ENCODE measurements around the gene ZFHX3.

- TF ChIP-seq CTCF (conservative IDR thresholded peaks at IDR 0.05; ENCODE audit: low read depth, low read length) (no peak), EZH2 (IDR thresholded peaks at IDR 0.05; ENCODE audit: borderline replicate concordance, low read depth, low read length, poor library complexity, severe bottlenecking) (no peak)
Measured at GRCh38 chr16:72958522-72959076, 89.3 kb downstream of the ZFHX3 start.

All from A673 (cell line).